A549 (cell line): ENCODE results near the gene EBF4. TPM values are rescaled to one million over a fixed set of nuclear protein-coding genes. Genes with fewer than 3 reads are reported as not detected.

Experiments
- ATAC-seq, 2 experiments: fragments of 200-7000 bp in 1 of 2; fragments of >200 bp in 1 of 2; cut with Nextera tagmentation in 1 of 2; cut with Tn5 transposase in 1 of 2; 3 replicates each; pipeline versions ENCODE4 v1.8.0 to v1.9.1; 2018 to 2020; ENCODE audit warnings: mild to moderate bottlenecking in 1 of 2, moderate library complexity in 1 of 2
- CTCF ChIA-PET: fragments of 300-600 bp; sonication (Branson Sonifier 250); formaldehyde crosslinking; extraction: SDS; loops from one replicate; lab custom pipeline; 2021; ENCODE audit warnings: antibody characterized with exemption, inconsistent platforms; lab: Yijun Ruan, JAX
- POLR2A ChIA-PET: fragments of 350-600 bp; formaldehyde crosslinking; extraction: SDS; loops from one replicate; lab custom pipeline; 2021; ENCODE audit warnings: antibody characterized with exemption, inconsistent platforms; lab: Yijun Ruan, JAX
- DNase-seq, 2 experiments: peaks; one replicate each; pipeline versions ENCODE4 v3.0.0 to v3.0.0-alpha.2; 2011 to 2016; ENCODE audit warnings: low read depth in 1 of 2, low spot score in 1 of 2
- FAIRE-seq: peaks from 2 replicates; lab custom pipeline; 2011; peaks lifted over from hg19 to GRCh38; lab: Jason Lieb, UNC
- H3K27ac ChIP-seq, 2 experiments: fragments of >200 bp; sonication (Bioruptor Twin); formaldehyde crosslinking; 3 replicates each; pipeline ENCODE4 v1.5.1; 2016 to 2017
- H3K4me1 ChIP-seq: fragments of >200 bp; sonication (Bioruptor Twin); formaldehyde crosslinking; 3 replicates; pipeline ENCODE4 v1.6.1; 2016
- H3K4me2 ChIP-seq: fragments of >200 bp; sonication (Bioruptor Twin); formaldehyde crosslinking; 3 replicates; pipeline ENCODE4 v1.6.1; 2016
- H3K4me3 ChIP-seq: fragments of >200 bp; sonication (Bioruptor Twin); formaldehyde crosslinking; 3 replicates; pipeline ENCODE4 v1.5.1; 2016
- H3K9me3 ChIP-seq: fragments of >200 bp; sonication (Bioruptor Twin); formaldehyde crosslinking; 3 replicates; pipeline ENCODE4 v1.6.1; 2016
- CBX8 ChIP-seq: fragments of 200-600 bp; sonication (generic); IDR thresholded peaks from 2 replicates; pipeline ENCODE4 v1.6.1; 2016
- CHD4 ChIP-seq: fragments of 200-600 bp; sonication (generic); IDR thresholded peaks from 2 replicates; pipeline ENCODE4 v1.6.1; 2016; ENCODE audit warnings: antibody characterized with exemption, mild to moderate bottlenecking, borderline replicate concordance
- EP300 ChIP-seq, 2 experiments: fragments of >200 bp; sonication (Bioruptor Twin); formaldehyde crosslinking; IDR thresholded peaks; 2 replicates in 1 of 2; 3 replicates in 1 of 2; pipeline ENCODE4 v1.6.1; 2016 to 2017
- FOSB ChIP-seq: fragments of 250-450 bp; sonication (Bioruptor Pico); IDR thresholded peaks from 2 replicates; pipeline ENCODE4 v1.5.0; 2020; ENCODE audit warnings: mild to moderate bottlenecking, moderate library complexity
- HDAC2 ChIP-seq: fragments of 200-600 bp; sonication (generic); IDR thresholded peaks from 2 replicates; pipeline ENCODE4 v1.6.1; 2016
- JUN ChIP-seq, 2 experiments: fragments of >200 bp; sonication (Bioruptor Twin); formaldehyde crosslinking; IDR thresholded peaks; 2 replicates in 1 of 2; 3 replicates in 1 of 2; pipeline ENCODE4 v1.6.1; 2016 to 2017
- MAFK ChIP-seq: fragments of 450-650 bp; IDR thresholded peaks from 2 replicates; pipeline ENCODE4 v1.6.1; 2014; ENCODE audit not compliant: partially characterized antibody
- MAZ ChIP-seq: fragments of 150-350 bp; IDR thresholded peaks from 2 replicates; pipeline ENCODE4 v1.6.1; 2014; ENCODE audit warnings: antibody characterized with exemption, low read depth, low read length, borderline replicate concordance
- POLR2A ChIP-seq: IDR thresholded peaks from 2 replicates; pipeline ENCODE4 v1.6.1; 2012; ENCODE audit warnings: mild to moderate bottlenecking, low read length
- POLR2AphosphoS2 ChIP-seq: conservative IDR thresholded peaks from 2 replicates; pipeline ENCODE4 v1.6.1; 2012; ENCODE audit warnings: low read length, improper control_type of control experiment, inconsistent platforms
- RNF2 ChIP-seq: fragments of 200-600 bp; sonication (generic); IDR thresholded peaks from 2 replicates; pipeline ENCODE4 v1.6.1; 2016; ENCODE audit warnings: low read depth, mild to moderate bottlenecking, antibody characterized with exemption, moderate library complexity, borderline replicate concordance
- SMC3 ChIP-seq: fragments of >200 bp; sonication (Bioruptor Twin); formaldehyde crosslinking; IDR thresholded peaks from 3 replicates; pipeline ENCODE4 v1.6.1; 2018; ENCODE audit warnings: inconsistent platforms
- ZFP36 ChIP-seq: fragments of 450-650 bp; IDR thresholded peaks from 2 replicates; pipeline ENCODE4 v1.6.1; 2014; ENCODE audit warnings: borderline replicate concordance; ENCODE audit not compliant: partially characterized antibody
- WGBS: methylation state at CpG from one replicate; pipeline ENCODE4 v1.1.6; 2017; ENCODE audit errors: missing lambda C conversion rate; 5-methylcytosine and 5-hydroxymethylcytosine counted together
- polyA plus RNA-seq, 4 experiments: library from polyadenylated mRNA; depleted of rRNA in 3 of 4; stranded (reverse); fragments of >200 nt; fragmentation: RNase III in 1 of 4; extraction: RNeasy Plus Mini Kit Qiagen cat#74134 plus additional on column Dnase treatment in 1 of 4; gene quantifications; 2 replicates in 3 of 4; 3 replicates in 1 of 4; pipeline ENCODE4 v1.2.3, GENCODE V29; 2011 to 2017
- TF ChIP-seq, protein P1 (sequence below): fragments of >200 bp; sonication (Bioruptor Twin); formaldehyde crosslinking; IDR thresholded peaks from 3 replicates; pipeline ENCODE4 v1.6.1; 2016
- TF ChIP-seq, protein P2 (sequence below): fragments of 450-650 bp; IDR thresholded peaks from 2 replicates; pipeline ENCODE4 v1.6.1; 2014; ENCODE audit warnings: antibody characterized with exemption
- TF ChIP-seq, protein P3 (sequence below): IDR thresholded peaks from 2 replicates; pipeline ENCODE4 v1.6.1; 2012
- TF ChIP-seq, protein P4 (sequence below): fragments of 250-450 bp; sonication (Bioruptor Pico); IDR thresholded peaks from 2 replicates; pipeline ENCODE4 v1.5.0; 2021; ENCODE audit warnings: mild to moderate bottlenecking, moderate library complexity, borderline replicate concordance

Gene EBF4
- polyA plus RNA-seq, 2 of the 4 experiments (the other 2 are of a cell fraction): 2.2 to 3.2 TPM

DNA sequence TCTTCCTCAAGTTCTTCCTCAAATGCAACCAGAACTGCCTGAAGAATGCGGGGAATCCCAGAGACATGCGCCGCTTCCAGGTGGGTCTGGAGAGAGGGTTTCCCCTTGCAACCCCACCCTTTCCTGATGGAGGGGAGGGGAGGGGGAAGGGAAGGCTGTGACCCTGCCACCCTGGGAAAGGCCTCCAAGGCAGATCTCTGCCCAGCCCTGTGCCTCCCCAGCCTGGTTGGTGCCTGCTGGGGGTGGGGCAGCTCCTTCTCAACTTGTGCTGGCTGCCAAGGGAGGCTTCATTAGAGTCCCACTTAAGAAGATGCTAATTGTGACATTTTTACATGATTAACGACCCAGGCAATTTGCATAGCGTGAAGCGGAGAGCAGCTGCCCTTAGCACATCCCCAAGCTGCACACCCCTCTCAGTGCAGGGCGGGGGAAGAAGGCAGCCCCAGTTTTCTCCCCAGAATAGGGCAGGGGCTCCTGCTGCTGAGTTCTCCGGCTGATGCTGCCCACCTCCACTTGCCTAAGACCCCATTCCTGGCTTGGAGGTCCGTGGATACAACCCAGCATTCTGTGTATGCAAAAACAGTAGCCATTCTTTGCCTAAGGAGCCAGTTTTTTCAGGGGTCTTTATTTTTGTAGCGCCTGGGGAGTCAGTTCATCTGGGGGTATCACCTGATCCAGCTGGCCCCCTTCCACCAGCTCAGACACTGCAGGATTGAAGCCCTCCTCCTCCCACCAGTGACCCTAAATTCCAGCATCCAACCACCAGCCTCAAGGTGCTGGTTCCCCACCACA, 56.2 kb downstream of the EBF4 start:
- peaks cover 44% of the 10 kb centered on the region for H3K4me1 ChIP-seq
- DNase-seq (no peak), ATAC-seq (no peak), FAIRE-seq (no peak)
- ChIA-PET POLR2A (no interaction called here), CTCF (interaction anchor here (1.4 kb wide), 1 partner anchor 103 kb away, joined by 4 read pairs; no protein-coding TSS in a partner anchor)
- H3K27ac ChIP-seq: no peak overlapping the region
- WGBS: 71% methylated on average over 10 of the region's 10 CpGs
- no peak overlapping the region for H3K4me2 ChIP-seq
- no peaks in the 10 kb centered on the region for H3K9me3 ChIP-seq
- TF ChIP-seq MAFK: no peak
- TF ChIP-seq JUN (IDR thresholded peaks at IDR 0.05): no peak
- TF ChIP-seq CHD4: no peak
- TF ChIP-seq SMC3: no peak
- no peak for TF ChIP-seq RNF2
- TF ChIP-seq POLR2A: no peak
- no peak overlapping the region for H3K4me3 ChIP-seq

DNA sequence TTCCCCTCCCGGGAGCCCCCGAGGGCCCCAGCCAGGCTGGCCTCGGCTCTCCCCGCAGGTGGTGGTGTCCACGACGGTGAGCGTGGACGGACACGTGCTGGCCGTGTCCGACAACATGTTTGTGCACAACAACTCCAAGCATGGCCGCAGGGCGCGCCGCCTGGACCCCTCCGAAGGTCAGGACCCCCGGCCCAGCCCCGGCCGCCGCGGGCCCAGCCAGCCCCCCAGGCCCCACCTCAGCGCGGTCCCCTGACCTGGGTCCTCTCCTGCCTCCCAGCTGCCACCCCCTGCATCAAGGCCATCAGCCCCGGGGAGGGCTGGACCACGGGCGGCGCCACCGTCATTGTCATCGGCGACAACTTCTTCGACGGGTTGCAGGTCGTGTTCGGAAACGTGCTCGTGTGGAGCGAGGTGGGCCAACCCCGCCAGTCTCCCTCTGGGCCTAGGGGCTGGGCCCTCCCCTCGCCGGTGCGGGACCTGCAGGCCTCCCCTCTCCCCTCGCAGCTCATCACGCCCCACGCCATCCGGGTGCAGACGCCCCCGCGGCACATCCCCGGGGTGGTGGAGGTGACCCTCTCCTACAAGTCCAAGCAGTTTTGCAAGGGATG, 56.9 kb downstream of the EBF4 start:
- H3K4me3 ChIP-seq: no peak overlapping the region
- 86% methylated on average over 27 of the region's 49 CpGs for WGBS
- TF ChIP-seq FOSB: no peak
- TF ChIP-seq, protein P1, sequence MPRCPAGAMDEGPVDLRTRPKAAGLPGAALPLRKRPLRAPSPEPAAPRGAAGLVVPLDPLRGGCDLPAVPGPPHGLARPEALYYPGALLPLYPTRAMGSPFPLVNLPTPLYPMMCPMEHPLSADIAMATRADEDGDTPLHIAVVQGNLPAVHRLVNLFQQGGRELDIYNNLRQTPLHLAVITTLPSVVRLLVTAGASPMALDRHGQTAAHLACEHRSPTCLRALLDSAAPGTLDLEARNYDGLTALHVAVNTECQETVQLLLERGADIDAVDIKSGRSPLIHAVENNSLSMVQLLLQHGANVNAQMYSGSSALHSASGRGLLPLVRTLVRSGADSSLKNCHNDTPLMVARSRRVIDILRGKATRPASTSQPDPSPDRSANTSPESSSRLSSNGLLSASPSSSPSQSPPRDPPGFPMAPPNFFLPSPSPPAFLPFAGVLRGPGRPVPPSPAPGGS: no peak
- TF ChIP-seq, protein P2, sequence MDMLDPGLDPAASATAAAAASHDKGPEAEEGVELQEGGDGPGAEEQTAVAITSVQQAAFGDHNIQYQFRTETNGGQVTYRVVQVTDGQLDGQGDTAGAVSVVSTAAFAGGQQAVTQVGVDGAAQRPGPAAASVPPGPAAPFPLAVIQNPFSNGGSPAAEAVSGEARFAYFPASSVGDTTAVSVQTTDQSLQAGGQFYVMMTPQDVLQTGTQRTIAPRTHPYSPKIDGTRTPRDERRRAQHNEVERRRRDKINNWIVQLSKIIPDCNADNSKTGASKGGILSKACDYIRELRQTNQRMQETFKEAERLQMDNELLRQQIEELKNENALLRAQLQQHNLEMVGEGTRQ: no peak
- TF ChIP-seq MAZ: no peak
- TF ChIP-seq, protein P3, sequence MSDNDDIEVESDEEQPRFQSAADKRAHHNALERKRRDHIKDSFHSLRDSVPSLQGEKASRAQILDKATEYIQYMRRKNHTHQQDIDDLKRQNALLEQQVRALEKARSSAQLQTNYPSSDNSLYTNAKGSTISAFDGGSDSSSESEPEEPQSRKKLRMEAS: no peak
- TF ChIP-seq, protein P4, sequence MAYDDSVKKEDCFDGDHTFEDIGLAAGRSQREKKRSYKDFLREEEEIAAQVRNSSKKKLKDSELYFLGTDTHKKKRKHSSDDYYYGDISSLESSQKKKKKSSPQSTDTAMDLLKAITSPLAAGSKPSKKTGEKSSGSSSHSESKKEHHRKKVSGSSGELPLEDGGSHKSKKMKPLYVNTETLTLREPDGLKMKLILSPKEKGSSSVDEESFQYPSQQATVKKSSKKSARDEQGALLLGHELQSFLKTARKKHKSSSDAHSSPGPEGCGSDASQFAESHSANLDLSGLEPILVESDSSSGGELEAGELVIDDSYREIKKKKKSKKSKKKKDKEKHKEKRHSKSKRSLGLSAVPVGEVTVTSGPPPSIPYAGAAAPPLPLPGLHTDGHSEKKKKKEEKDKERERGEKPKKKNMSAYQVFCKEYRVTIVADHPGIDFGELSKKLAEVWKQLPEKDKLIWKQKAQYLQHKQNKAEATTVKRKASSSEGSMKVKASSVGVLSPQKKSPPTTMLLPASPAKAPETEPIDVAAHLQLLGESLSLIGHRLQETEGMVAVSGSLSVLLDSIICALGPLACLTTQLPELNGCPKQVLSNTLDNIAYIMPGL (CRISPR knock-in tag): no peak
- TF ChIP-seq POLR2AphosphoS2: no peak
- TF ChIP-seq MAFK: no peak
- TF ChIP-seq HDAC2: no peak
- TF ChIP-seq EP300 (IDR thresholded peaks at IDR 0.05): no peak
- ATAC-seq (no peak), FAIRE-seq (no peak), DNase-seq (no peak)
- H3K27ac ChIP-seq: no peak overlapping the region
- no peaks in the 10 kb centered on the region for H3K9me3 ChIP-seq
- H3K4me2 ChIP-seq: no peak overlapping the region
- POLR2A ChIA-PET: no interaction called here
- H3K4me1 ChIP-seq: peaks cover 44% of the 10 kb centered on the region
- CTCF ChIA-PET: interaction anchor here (0.5 to 1.4 kb wide), 3 partner anchors 61 to 304 kb away, joined by 3 to 6 read pairs (median 4); no protein-coding TSS in a partner anchor

DNA sequence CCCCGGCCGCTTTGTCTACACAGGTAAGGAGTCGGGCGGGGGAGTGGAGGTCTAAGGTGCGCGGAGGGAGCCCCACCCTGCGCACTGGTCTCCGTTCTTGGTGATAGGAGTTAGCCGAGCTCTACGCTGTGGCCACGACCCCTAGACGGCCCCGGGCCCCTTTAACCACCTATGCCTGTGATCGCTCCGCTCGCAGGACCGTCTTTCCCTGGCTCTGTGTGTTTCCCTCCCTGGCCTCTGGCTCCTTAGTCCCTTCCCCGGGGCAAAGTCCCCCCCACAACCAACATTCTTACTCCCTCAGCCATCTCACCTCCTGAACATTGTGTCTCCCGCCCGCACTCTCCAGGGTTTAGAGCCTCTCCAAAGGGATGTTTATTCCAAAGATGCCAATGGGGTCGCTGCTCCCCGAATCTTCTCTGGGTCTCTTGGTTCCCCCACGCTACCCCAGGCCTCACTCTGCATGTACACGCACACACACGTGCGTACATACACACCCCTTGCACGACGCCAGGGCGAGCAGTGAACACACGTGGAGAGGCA, 57.4 kb downstream of the EBF4 start:
- TF ChIP-seq CBX8 (no peak), ZFP36 (no peak)
- POLR2A ChIA-PET: no interaction called here
- peak overlapping the region; percentile 31 to 63; a peak in 3 of 6 replicates for H3K27ac ChIP-seq
- H3K4me1 ChIP-seq: peaks cover 44% of the 10 kb centered on the region
- H3K4me2 ChIP-seq: peak overlapping the region; percentile 96
- CTCF ChIA-PET: interaction anchor here (0.5 to 1.4 kb wide), 4 partner anchors 9 to 304 kb away, joined by 3 to 6 read pairs (median 4); no protein-coding TSS in a partner anchor
- WGBS: 76% methylated on average over 30 of the region's 30 CpGs
- no peak for ATAC-seq
- DNase-seq: no peak
- FAIRE-seq: no peak
- no peak overlapping the region; the same call in 2 of the 3 replicates for H3K4me3 ChIP-seq
- H3K9me3 ChIP-seq: no peaks in the 10 kb centered on the region
